ENCODE results near the gene COX14.

Gene COX14

GRCh38 chr12:50160643-50161042 is 48.6 kb downstream of the COX14 start:
- DNase-seq (ENCODE audit: low read depth), result no peak

GRCh38 chr12:50162230-50162629 is 50.2 kb downstream of the COX14 start:
- DNase-seq (ENCODE audit: low read depth), result peak; percentile 32
- H3K4me3 ChIP-seq (ENCODE audit: low read depth, low read length), result no peak overlapping the region
- TF ChIP-seq MAX (IDR thresholded peaks at IDR 0.05; ENCODE audit: low read depth, low read length) (no peak), CTCF (IDR thresholded peaks at IDR 0.05; ENCODE audit: low read depth, low read length) (no peak), POLR2A (IDR thresholded peaks at IDR 0.05; ENCODE audit: extremely low read depth, insufficient read length) (no peak), MYC (IDR thresholded peaks at IDR 0.05; ENCODE audit: low read depth, low read length) (no peak)

More at GRCh38 chr12:50160643-50161042, 48.6 kb downstream of the COX14 start:
- no peak for TF ChIP-seq POLR2A (IDR thresholded peaks at IDR 0.05; ENCODE audit: extremely low read depth, insufficient read length)
- no peak for TF ChIP-seq CTCF (IDR thresholded peaks at IDR 0.05; ENCODE audit: low read depth, low read length)
- no peak overlapping the region for H3K4me3 ChIP-seq (ENCODE audit: low read depth, low read length)

- TF ChIP-seq MAX (IDR thresholded peaks at IDR 0.05; ENCODE audit: low read depth, low read length) (no peak), CTCF (IDR thresholded peaks at IDR 0.05; ENCODE audit: low read depth, low read length) (no peak), MYC (IDR thresholded peaks at IDR 0.05; ENCODE audit: low read depth, low read length) (no peak), POLR2A (IDR thresholded peaks at IDR 0.05; ENCODE audit: extremely low read depth, insufficient read length) (no peak)
- DNase-seq (ENCODE audit: low read depth), result no peak
- H3K4me3 ChIP-seq (ENCODE audit: low read depth, low read length), result peak overlapping the region; percentile 27
Measured at GRCh38 chr12:50164963-50165362, 52.9 kb downstream of the COX14 start.

- H3K4me3 ChIP-seq (ENCODE audit: low read depth, low read length), result peak overlapping the region; percentile 82
- DNase-seq (ENCODE audit: low read depth), result no peak
- TF ChIP-seq MAX (IDR thresholded peaks at IDR 0.05; ENCODE audit: low read depth, low read length) (peak; percentile 21), MYC (IDR thresholded peaks at IDR 0.05; ENCODE audit: low read depth, low read length) (no peak), CTCF (IDR thresholded peaks at IDR 0.05; ENCODE audit: low read depth, low read length) (no peak), POLR2A (IDR thresholded peaks at IDR 0.05; ENCODE audit: extremely low read depth, insufficient read length) (peak; percentile 4)
Measured at GRCh38 chr12:50166799-50167048, 54.7 kb downstream of the COX14 start.

GRCh38 chr12:50167049-50167828 is 55.2 kb downstream of the COX14 start, which contains the start of gene CERS5:
Gene CERS5, minus strand, starts transcription at chr12:50167369. Its CDS starts 72 bp downstream, at chr12:50167297.
- peak within 1 kb of the TSS; percentile 82 for H3K4me3 ChIP-seq (ENCODE audit: low read depth, low read length)
- TF ChIP-seq MYC (IDR thresholded peaks at IDR 0.05; ENCODE audit: low read depth, low read length) (peak; percentile 51), POLR2A (IDR thresholded peaks at IDR 0.05; ENCODE audit: extremely low read depth, insufficient read length) (peak; percentile 47), CTCF (IDR thresholded peaks at IDR 0.05; ENCODE audit: low read depth, low read length) (no peak), MAX (IDR thresholded peaks at IDR 0.05; ENCODE audit: low read depth, low read length) (peak; percentile 24; the same call in 1 of the 2 replicates)

More at GRCh38 chr12:50167049-50167828, 55.2 kb downstream of the COX14 start, which contains the start of gene CERS5:
- DNase-seq (ENCODE audit: low read depth), result peak; percentile 100

Data from NB4 (cell line).